NCI-H2029 treated with DMSO at 0.1 percent for 48 hours (cell line): Measurements from ENCODE around the gene CYGB.

Source experiments
- DNase-seq: peaks from one replicate; lab custom pipeline; 2025; lab: John Stamatoyannopoulos, UW

Gene CYGB

DNA sequence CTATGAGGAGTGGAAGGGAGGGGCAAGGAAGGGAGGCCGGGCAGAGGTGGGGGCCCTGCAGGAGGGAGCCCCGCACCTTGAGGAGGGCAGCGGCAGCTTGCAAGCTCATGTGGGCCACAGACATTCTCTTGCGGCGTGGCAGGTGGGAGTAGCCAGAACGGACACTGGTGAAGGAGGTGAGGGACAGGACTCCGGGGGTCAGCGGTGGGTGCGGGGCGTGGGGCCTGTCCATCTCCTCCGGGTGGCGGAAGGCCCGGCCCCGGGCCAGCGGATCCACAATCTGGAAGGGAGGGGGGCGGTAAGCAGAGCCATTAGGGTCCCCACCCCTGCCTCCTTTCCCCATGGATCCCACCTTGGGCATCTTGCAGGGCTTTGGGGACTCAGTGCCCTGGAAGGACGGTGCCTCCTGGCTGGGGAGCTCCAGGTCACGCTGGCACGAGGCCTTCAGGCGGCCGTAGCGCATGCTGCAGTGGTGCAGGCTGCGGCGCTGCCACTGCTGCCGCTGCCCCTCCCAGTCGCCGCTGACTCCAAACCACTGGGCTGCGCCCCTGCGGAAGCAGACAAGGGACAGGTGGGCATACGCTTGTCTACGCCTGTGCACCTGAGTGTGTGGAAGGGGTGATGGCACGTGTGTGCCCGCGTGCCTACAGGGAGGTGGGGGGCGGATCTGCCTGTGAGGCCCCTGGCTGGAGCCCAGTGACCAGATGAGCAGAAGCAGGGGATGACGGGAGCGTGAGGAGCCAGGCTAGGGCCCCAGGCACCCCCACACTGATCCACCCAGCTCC is 58.6 kb downstream of the CYGB start:
- no peak for DNase-seq

- no peak for DNase-seq
Observed at GRCh38 chr17:76478097-76478496, 59.4 kb downstream of the CYGB start.

GRCh38 chr17:76477576-76477975 is 59.9 kb downstream of the CYGB start:
- DNase-seq, result no peak
